Neural progenitor cell (in vitro differentiated cells): ENCODE data around the gene ACSM4.
"Not testable (repeated sequence)": the region's sequence is repeated elsewhere in the genome, so short reads cannot be mapped to it uniquely, and the experiment has no call there.

Experiments used
- EZH2 ChIP-seq: fragments of 200-600 bp; sonication (generic); IDR thresholded peaks from 2 replicates; pipeline ENCODE4 v1.6.1; 2017; ENCODE audit warnings: antibody characterized with exemption, mild to moderate bottlenecking, moderate library complexity
- EZH2phosphoT487 ChIP-seq: fragments of 200-600 bp; sonication (generic); IDR thresholded peaks from 2 replicates; pipeline ENCODE4 v1.6.1; 2017; ENCODE audit warnings: antibody characterized with exemption
- TF ChIP-seq, protein P1 (sequence below): fragments of 200-600 bp; sonication (generic); IDR thresholded peaks from 2 replicates; pipeline ENCODE4 v1.5.1; 2017; ENCODE audit warnings: antibody characterized with exemption, mild to moderate bottlenecking

DNA sequence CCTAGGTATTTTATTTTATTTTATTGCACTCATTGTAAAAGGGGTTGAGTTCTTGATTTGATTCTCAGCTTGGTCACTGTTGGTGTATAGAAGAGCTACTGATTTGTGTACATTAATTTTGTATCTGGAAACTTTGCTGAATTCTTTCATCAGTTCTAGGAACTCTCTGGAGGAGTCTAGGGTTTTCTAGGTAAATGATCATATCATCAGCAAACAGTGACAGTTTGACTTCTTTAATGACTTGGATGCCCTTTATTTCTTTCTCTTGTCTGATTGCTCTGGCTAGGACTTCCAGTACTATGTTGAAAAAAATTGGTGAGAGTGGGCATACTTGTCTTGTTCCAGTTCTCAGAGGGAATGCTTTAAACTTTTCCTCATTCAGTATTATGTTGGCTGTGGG is 28.4 kb upstream of the ACSM4 start:
- TF ChIP-seq, protein P1, sequence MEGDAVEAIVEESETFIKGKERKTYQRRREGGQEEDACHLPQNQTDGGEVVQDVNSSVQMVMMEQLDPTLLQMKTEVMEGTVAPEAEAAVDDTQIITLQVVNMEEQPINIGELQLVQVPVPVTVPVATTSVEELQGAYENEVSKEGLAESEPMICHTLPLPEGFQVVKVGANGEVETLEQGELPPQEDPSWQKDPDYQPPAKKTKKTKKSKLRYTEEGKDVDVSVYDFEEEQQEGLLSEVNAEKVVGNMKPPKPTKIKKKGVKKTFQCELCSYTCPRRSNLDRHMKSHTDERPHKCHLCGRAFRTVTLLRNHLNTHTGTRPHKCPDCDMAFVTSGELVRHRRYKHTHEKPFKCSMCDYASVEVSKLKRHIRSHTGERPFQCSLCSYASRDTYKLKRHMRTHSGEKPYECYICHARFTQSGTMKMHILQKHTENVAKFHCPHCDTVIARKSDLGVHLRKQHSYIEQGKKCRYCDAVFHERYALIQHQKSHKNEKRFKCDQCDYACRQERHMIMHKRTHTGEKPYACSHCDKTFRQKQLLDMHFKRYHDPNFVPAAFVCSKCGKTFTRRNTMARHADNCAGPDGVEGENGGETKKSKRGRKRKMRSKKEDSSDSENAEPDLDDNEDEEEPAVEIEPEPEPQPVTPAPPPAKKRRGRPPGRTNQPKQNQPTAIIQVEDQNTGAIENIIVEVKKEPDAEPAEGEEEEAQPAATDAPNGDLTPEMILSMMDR, result not testable (repeated sequence)
- TF ChIP-seq EZH2, EZH2phosphoT487: not testable (repeated sequence)
